ENCODE measurements around the gene KRT6B.

KRT6B gene

GRCh38 chr12:52401526-52401925 is 50.4 kb downstream of the KRT6B start:
- no peak overlapping the region for H3K4me3 ChIP-seq (ENCODE audit: low read depth, low read length)
- no peak for TF ChIP-seq CTCF (IDR thresholded peaks at IDR 0.05; ENCODE audit: low read depth, low read length)

- no peak overlapping the region for H3K4me3 ChIP-seq (ENCODE audit: low read depth, low read length)
- TF ChIP-seq CTCF (IDR thresholded peaks at IDR 0.05; ENCODE audit: low read depth, low read length): no peak
Measured at GRCh38 chr12:52400906-52401305, 51.0 kb downstream of the KRT6B start.

DNA sequence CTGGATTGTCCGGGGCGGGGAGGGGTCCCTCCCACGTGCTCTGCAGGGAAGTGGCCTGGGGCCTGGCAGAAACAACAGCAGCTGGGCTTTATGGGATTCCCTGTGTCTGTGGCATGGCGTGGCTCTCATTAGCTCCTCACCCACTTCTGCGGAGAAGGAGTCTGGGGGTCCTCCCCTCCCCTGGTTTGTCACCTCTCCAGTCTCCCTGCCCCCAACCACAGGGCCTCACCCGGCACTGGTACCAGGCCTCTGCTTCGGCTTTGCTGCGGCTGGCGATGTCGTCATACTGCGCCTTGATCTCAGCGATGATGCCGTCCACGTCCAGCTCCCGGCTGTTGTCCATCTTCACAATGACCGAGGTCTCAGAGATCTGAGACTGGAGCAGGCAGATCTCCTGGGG is 52.2 kb downstream of the KRT6B start:
- no peak for TF ChIP-seq CTCF (IDR thresholded peaks at IDR 0.05; ENCODE audit: low read depth, low read length)
- H3K4me3 ChIP-seq (ENCODE audit: low read depth, low read length): no peak overlapping the region

GRCh38 chr12:52398176-52398575 is 53.8 kb downstream of the KRT6B start:
- TF ChIP-seq CTCF (IDR thresholded peaks at IDR 0.05; ENCODE audit: low read depth, low read length): no peak
- no peak overlapping the region for H3K4me3 ChIP-seq (ENCODE audit: low read depth, low read length)

DNA sequence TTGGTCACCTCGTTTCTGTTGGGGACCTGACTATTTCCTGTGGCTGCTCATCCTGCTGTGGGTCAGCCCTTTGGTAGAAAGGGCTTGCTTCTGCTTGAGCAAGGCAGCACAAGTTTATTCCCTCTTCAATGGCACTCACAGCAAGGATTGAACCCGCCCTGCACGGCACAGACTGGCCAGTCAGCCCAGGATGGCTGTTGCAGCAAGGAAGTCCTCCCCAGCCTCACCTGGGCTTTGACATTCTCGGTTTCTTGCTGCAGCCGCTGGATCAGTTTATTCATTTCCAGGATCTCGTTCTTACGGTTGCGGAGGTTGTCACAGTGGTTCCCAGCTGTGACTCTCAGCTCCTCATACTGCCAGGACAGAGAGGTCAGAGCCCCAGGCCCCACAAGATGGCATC is 55.3 kb downstream of the KRT6B start:
- no peak for TF ChIP-seq CTCF (IDR thresholded peaks at IDR 0.05; ENCODE audit: low read depth, low read length)
- H3K4me3 ChIP-seq (ENCODE audit: low read depth, low read length): no peak overlapping the region
